HL-60 (cell line): ENCODE measurements around the gene TSSK2.

Experiments used
- GABPA ChIP-seq: IDR thresholded peaks from 2 replicates; pipeline ENCODE4 v1.6.1; 2012; ENCODE audit warnings: low read depth
- POLR2AphosphoS5 ChIP-seq: IDR thresholded peaks from 2 replicates; pipeline ENCODE4 v1.6.1; 2012; ENCODE audit warnings: low read depth
- REST ChIP-seq: IDR thresholded peaks from 2 replicates; pipeline ENCODE4 v1.6.1; 2012; ENCODE audit warnings: low read depth; ENCODE audit not compliant: insufficient replicate concordance
- SPI1 ChIP-seq: IDR thresholded peaks from 2 replicates; pipeline ENCODE4 v1.6.1; 2012; ENCODE audit warnings: low read depth, mild to moderate bottlenecking, borderline replicate concordance
- TF ChIP-seq, protein P1 (sequence below): IDR thresholded peaks from one replicate; pipeline ENCODE4 v1.5.1; 2011; ENCODE audit warnings: low read length, control low read depth, inconsistent platforms; ENCODE audit not compliant: insufficient read depth

DNA sequence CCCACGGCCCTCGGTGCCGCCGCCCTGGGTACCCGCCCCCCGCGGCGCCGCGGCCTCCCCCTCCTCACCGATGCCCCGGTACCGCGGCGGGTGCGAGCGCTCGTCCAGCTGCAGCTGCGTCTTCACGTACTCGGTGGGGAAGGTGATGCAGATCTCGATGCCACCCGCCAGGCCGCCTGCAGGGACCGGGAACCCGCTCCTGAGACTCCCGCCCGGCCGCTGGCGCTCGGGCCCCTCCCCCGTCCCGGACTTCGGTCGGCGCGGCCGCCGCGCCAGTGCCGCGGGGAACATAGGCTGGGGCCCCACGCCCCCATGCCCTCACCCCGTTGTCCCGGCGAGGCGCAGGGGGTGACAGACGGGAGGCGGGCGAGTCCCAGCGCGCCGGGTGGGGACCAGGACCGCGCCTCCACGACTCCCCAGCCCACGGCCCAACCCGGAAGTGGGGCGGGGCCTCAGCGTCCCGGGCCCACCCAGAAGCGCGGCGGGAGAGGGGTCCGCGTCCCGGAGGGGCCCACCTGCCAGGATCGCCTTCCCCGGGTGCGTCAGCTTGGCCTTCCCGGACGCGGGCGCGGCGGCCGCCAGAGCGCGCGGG lies 47.1 kb downstream of the TSSK2 start:
- no peak for TF ChIP-seq REST
- TF ChIP-seq, protein P1, sequence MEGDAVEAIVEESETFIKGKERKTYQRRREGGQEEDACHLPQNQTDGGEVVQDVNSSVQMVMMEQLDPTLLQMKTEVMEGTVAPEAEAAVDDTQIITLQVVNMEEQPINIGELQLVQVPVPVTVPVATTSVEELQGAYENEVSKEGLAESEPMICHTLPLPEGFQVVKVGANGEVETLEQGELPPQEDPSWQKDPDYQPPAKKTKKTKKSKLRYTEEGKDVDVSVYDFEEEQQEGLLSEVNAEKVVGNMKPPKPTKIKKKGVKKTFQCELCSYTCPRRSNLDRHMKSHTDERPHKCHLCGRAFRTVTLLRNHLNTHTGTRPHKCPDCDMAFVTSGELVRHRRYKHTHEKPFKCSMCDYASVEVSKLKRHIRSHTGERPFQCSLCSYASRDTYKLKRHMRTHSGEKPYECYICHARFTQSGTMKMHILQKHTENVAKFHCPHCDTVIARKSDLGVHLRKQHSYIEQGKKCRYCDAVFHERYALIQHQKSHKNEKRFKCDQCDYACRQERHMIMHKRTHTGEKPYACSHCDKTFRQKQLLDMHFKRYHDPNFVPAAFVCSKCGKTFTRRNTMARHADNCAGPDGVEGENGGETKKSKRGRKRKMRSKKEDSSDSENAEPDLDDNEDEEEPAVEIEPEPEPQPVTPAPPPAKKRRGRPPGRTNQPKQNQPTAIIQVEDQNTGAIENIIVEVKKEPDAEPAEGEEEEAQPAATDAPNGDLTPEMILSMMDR, result no peak
- TF ChIP-seq POLR2AphosphoS5, result no peak
- no peak for TF ChIP-seq GABPA
- no peak for TF ChIP-seq SPI1
